GM19463 (cell line): Measurements from ENCODE around the gene MINK1.
"Not testable (repeated sequence)": the region's sequence is repeated elsewhere in the genome, so short reads cannot be mapped to it uniquely, and the experiment has no call there.

Experiments
- ATAC-seq: cut with Tn5 transposase; IDR thresholded peaks from one replicate; pipeline ENCODE4 v1.9.1; 2021; ENCODE audit warnings: mild to moderate bottlenecking, moderate library complexity; ENCODE audit not compliant: unreplicated experiment

The MINK1 gene

GRCh38 chr17:4843321-4844000 is 10.3 kb downstream of the MINK1 start:
- no peak for ATAC-seq

DNA sequence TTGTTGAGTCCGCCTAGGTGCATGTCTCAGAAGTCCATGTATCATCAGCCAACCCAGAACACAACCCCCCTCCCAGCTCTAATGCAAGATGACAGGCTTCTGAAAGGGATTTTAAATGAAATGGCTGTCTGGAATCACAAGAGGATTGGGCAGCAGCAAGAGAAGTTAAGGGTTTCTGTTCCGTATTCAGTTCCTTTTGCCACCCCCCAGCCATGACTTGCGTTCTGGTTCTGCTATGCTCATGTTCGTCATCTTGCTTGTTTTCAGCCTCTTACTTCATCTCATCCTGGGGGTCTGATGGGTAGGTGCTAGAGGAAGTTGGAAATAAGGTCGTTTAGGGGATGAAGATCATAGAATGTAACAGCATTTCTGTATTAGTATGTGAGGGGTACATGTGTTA is 12.0 kb downstream of the MINK1 start:
- ATAC-seq: no peak

- no peak for ATAC-seq
These were observed 13.7 kb downstream of the MINK1 start for GRCh38 chr17:4846635-4847390.

GRCh38 chr17:4849011-4849536 is 15.9 kb downstream of the MINK1 start:
- no peak for ATAC-seq

DNA sequence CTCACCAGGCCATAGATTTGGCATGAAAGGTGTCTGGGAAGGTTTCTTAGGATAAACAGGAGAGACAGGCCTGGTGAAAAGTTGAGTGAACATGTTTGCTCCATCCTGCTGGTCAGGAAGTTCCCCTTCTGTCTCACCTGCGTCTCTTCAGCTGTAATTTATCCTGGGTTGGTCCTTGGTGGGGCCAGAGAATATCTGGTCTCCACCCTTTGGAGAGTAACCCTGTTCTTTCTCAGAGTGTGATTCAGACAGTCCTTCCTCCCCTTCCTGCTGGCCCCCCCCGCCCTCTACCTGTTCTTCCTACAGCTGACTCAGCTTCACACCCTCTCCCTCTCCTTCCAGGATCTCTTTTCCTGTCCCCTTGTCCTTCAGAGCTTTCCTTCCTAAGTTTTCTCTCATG is 17.1 kb downstream of the MINK1 start:
- no peak for ATAC-seq

- no peak for ATAC-seq
These were observed 17.9 kb downstream of the MINK1 start for GRCh38 chr17:4851084-4851483.

GRCh38 chr17:4852567-4853207 is 19.5 kb downstream of the MINK1 start:
- no peak for ATAC-seq

- ATAC-seq: no peak
These were observed 20.1 kb downstream of the MINK1 start for GRCh38 chr17:4853208-4853671.

DNA sequence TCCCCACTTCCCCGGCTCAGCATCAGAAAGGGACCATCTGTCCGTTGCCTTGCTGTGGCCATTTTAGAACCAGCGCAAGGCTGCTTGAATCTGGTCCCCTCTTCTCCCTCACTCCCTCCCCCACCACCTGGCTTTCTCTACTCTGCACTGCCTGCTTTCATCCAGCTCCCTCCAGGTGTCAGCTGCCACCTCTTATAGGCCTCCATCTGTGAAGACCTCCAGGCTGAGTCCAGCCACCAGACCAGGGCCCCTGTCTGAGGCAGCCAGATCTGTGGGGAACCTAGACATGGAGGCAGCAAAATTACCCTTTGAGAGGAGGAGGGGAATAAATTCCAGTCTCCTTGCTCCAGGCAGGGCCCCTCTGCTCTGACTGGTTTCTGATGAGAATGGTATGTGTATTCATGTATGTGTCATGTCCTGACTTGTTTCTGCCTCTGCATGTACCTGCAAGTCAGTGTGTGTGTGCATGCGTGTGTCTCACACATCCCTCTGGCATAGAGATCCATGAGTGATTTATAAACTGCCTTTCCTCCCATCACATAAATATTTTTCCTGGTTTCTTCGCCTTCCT is 21.1 kb downstream of the MINK1 start:
- no peak for ATAC-seq

DNA sequence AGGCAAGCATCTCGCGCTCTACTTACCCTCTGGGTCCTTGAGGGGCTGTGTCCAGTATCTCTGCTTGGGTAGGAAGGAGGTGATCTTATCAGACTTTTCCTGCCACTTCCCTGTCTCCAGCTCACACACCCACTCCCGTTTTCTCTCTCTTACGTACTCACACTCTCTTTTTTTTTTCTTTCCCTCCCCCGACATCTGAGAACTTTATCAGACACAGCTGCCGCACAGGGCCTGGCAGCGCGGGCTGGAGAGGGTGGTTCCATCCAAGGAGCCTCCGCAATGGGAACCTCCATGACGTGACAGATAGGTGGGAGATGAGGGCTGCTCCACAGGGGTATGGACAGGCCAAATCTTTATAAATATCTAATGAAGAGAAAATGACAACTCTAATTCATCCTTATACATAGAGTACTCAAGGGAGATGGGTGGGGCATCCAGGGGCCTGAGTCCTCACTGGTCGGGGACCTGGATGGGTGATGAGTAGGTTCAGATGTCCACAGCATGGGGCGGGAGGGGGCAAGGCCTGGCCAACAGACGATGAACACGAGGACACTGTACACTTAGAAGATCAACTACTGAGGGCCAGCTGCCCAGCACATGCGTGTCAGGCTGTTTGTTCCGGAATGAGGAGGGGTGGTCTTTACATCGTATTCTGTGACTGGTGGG is 23.3 kb downstream of the MINK1 start:
- no peak for ATAC-seq

DNA sequence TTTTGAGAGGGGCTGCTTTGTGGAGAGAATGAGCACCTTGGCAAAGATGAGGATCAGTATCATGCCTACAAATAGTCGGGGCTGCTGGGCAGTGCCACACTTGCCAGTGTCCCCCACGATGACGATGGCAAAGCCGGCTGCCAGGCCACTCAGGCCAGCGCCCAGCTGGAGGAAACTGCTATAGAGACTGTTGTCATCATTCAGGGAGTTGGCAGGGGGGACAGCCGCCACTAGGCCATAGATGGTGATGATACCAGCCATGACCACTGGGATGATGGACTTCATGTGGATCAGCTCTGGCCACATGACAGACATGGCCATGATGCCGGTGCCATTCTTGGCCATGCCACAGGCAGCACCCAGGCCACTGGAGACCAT is 23.8 kb downstream of the MINK1 start:
- ATAC-seq: no peak

DNA sequence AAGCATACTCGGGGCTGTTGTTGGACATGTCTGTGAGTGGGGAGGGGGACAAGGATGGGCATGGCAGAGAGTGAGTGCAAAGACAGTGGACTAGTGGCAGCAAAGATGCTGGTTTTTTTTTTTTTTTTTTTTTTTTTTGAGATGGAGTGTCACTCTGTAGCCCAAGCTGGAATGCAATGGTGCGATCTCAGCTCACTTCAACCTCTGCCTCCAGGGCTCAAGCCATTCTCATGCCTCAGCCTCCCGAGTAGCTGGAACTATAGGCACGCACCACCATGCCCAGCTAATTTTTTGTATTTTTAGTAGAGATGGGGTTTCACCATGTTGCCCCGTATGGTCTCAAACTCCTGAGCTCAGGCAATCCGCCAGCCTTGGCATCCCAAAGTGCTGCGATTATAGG is 24.2 kb downstream of the MINK1 start:
- ATAC-seq: not testable (repeated sequence)

DNA sequence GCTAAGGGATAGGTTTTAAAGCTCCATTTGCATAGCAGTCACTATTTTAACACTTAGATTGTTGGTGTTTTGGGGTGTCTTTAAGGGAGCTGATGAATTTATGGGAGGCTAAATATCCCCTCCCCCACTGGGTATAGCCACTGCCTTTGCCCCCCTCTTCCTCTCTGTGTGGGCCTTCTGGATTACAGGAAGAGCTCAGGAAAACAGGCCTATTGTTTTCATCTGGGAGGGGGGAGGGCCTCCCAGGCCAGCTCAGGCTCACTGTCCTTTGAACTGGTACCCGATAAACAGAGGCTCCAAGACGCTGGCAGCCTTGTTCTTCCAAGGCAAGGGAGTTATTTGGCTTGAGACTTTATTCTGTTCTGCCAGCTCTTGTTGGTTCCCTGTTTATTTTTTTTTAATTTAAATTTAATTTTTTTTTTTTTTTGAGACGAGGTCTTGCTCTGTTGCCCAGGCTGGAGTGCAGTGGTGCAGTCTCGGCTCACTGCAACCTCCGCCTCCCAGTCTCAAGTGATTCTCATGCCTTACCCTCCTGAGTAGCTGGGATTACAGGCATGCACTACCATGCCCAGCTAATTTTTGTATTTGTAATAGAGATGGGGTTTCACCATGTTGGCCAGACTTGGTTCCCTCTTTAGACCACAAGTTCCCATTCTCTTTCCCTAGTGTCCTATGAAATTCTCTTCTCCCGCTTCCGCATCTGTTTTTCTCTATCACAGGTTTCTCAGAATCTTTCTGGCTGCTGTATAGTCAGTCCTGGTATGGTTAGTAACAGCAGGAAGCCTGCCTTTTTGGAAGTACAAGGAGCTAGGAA is 25.1 kb downstream of the MINK1 start:
- ATAC-seq: no peak

DNA sequence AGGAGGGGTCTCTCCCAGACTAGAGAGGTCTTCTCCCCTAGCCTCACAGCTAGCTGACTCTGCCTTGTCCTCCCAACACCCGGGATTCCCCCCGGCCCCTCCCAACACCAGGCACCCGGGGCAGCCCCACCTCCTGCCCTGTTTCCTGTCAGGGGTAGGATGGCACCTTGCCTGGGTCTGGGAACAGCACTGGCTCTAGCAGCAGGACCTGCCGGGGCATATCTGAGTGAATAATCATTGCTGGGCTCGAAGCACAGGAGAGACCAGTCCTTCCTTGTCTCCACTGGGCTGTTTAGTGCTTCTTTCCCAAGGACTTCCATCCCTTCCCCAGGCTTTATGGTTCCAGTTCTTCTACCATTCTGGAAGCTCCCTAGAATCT is 25.7 kb downstream of the MINK1 start:
- ATAC-seq: no peak

GRCh38 chr17:4859816-4860625 is 26.9 kb downstream of the MINK1 start:
- ATAC-seq: no peak

DNA sequence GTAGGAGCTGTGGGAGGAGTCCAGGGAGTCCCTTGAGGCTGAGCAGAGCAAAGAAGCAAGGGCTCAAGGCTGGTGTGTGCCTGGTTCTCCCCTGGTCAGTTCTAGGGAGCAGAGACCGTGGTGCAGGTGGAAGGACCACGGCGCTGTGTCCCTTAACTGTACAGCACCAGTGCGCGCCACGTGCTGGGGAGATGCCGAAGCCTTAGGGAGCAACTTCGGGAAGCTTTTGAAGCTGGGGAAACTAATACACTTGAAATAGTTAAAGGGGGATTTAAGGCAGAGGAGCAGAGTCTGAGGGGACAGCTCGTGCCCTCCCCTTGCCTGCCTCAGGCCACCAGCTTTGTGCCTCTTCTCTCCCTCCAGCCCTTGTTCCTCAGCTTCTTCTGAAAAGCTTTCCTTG is 27.5 kb downstream of the MINK1 start:
- ATAC-seq: no peak

DNA sequence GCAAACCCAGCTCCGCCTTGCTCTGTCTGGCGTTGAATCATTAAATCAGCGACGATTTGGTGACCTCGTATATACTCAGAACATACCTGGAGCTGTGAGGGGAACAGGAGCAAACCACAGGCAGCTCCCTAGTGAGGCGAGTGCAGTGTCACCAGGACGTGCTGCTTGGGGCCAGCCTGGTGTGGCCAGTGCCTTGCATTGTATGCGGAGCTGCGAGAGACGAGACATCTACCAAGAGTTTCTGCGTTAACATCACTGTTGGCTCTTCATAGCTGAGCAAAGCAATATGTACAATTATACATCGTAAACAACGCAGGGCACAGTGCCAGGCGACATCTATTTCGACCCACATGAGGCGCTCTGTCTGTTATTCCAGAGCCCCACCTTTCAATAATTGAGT is 27.9 kb downstream of the MINK1 start:
- no peak for ATAC-seq

DNA sequence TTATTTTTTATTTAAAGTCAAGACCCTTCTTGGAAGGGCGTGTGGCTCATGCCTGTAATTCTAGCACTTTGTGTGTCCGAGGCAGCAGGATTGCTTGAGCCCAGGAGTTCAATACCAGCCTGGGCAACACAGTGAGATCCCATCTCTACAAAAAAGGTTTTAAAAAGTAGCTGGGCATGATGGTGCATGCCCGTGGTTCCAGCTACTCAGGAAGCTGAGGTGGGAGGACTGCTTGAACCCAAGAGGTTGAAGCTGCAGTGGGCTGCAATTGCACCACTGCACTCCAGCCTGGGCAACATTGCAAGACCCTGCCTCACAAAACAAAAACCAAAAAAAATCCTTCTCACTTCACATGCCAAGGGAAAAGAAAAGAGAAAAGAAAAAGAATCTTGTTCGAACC is 29.6 kb downstream of the MINK1 start:
- no peak for ATAC-seq

DNA sequence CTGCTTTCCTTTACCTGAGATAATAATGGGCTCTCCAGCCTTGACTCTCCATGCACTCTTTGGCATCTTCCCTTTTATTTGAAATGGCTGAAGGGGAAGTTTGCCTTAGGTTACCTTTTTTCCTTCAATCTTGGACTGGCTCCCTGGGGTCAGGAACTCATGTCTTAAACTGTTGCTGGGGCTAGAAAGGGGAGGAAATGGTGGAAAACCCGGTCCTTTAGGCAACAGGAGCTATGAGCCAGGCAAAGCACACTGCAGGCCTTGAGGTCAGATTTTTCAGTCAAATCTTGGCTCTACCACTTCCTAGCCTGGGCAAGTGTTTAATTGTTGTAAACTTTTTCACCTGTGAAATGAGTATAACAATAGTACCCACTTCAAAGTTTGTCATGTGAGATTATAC is 30.2 kb downstream of the MINK1 start:
- no peak for ATAC-seq
